Mesendoderm (in vitro differentiated cells): ENCODE results near the gene COL11A2.

Experiments used
- DNase-seq: peaks from one replicate; pipeline ENCODE4 v3.0.0; 2013
- H2AK5ac ChIP-seq: 2 replicates; pipeline ENCODE4 v1.6.1; 2013; ENCODE audit warnings: low read length, inconsistent platforms
- H2BK120ac ChIP-seq: 2 replicates; pipeline ENCODE4 v1.6.1; 2013; ENCODE audit warnings: low read depth, mild to moderate bottlenecking, low read length, moderate library complexity, mixed read lengths
- H2BK15ac ChIP-seq: replicated peaks from 2 replicates; pipeline ENCODE4 v1.6.1; 2013; ENCODE audit warnings: low read depth, mild to moderate bottlenecking, moderate library complexity
- H2BK5ac ChIP-seq: 2 replicates; pipeline ENCODE4 v1.6.1; 2013; ENCODE audit warnings: low read length, inconsistent platforms
- H3K18ac ChIP-seq: 2 replicates; pipeline ENCODE4 v1.6.1; 2013; ENCODE audit warnings: mild to moderate bottlenecking, low read length, mixed read lengths
- H3K23ac ChIP-seq: one replicate; pipeline ENCODE4 v1.6.1; 2013; ENCODE audit warnings: low read length
- H3K27ac ChIP-seq: 2 replicates; pipeline ENCODE4 v1.5.1; 2013; ENCODE audit warnings: low read depth, mild to moderate bottlenecking, inconsistent platforms, low read length, moderate library complexity
- H3K27me3 ChIP-seq: 2 replicates; pipeline ENCODE4 v1.6.1; 2013; ENCODE audit warnings: low read length, control low read depth, mild to moderate bottlenecking, inconsistent platforms; ENCODE audit not compliant: insufficient read depth, poor library complexity
- H3K36me3 ChIP-seq: 2 replicates; pipeline ENCODE4 v1.6.1; 2013; ENCODE audit warnings: low read length, inconsistent platforms; ENCODE audit not compliant: control insufficient read depth, insufficient read depth
- H3K4ac ChIP-seq: one replicate; pipeline ENCODE4 v1.6.1; 2013; ENCODE audit warnings: low read depth, mild to moderate bottlenecking, low read length, moderate library complexity
- H3K4me1 ChIP-seq: 2 replicates; pipeline ENCODE4 v1.6.1; 2013; ENCODE audit warnings: low read depth, low read length, inconsistent platforms; ENCODE audit not compliant: control insufficient read depth
- H3K4me2 ChIP-seq: 2 replicates; pipeline ENCODE4 v1.6.1; 2013; ENCODE audit warnings: low read length
- H3K4me3 ChIP-seq: 2 replicates; pipeline ENCODE4 v1.5.1; 2013; ENCODE audit warnings: mild to moderate bottlenecking, low read length
- H3K56ac ChIP-seq: one replicate; pipeline ENCODE4 v1.6.1; 2013; ENCODE audit warnings: low read length
- H3K79me1 ChIP-seq: 2 replicates; pipeline ENCODE4 v1.6.1; 2013; ENCODE audit warnings: low read length, inconsistent platforms
- H3K79me2 ChIP-seq: 2 replicates; pipeline ENCODE4 v1.6.1; 2013; ENCODE audit warnings: mild to moderate bottlenecking, low read length; ENCODE audit not compliant: control insufficient read depth, insufficient read depth
- H3K9ac ChIP-seq: 2 replicates; pipeline ENCODE4 v1.6.1; 2013; ENCODE audit warnings: low read length, inconsistent platforms
- H4K5ac ChIP-seq: one replicate; pipeline ENCODE4 v1.6.1; 2013; ENCODE audit warnings: low read length
- H4K8ac ChIP-seq: one replicate; pipeline ENCODE4 v1.6.1; 2013; ENCODE audit warnings: low read depth, mild to moderate bottlenecking, control low read depth, low read length, moderate library complexity
- WGBS: extraction: QIAGEN DNeasy Blood & Tissue Kit; methylation state at CpG from one replicate; pipeline ENCODE4 v1.1.7; 2013; ENCODE audit warnings: low lambda C conversion rate, missing lambda C conversion rate; ENCODE audit not compliant: insufficient coverage; ENCODE audit errors: extremely low coverage; 5-methylcytosine and 5-hydroxymethylcytosine counted together

The COL11A2 gene

GRCh38 chr6:33192671-33193602 lies 670 bp upstream of the COL11A2 start:
- H2BK15ac ChIP-seq: no peak overlapping the region
- peaks cover 2% of the 10 kb centered on the region for H3K36me3 ChIP-seq
- no peaks in the 10 kb centered on the region for H3K79me2 ChIP-seq
- H3K4ac ChIP-seq: no peak overlapping the region
- no peak overlapping the region for H4K5ac ChIP-seq
- H3K4me3 ChIP-seq: peak overlapping the region; percentile 65
- H3K4me1 ChIP-seq: peaks cover 3% of the 10 kb centered on the region
- H2BK5ac ChIP-seq: no peak overlapping the region
- H4K8ac ChIP-seq: no peak overlapping the region
- H3K23ac ChIP-seq: peak overlapping the region; percentile 24
- no peaks in the 10 kb centered on the region for H3K27me3 ChIP-seq
- H3K4me2 ChIP-seq: peak overlapping the region; percentile 95
- no peak overlapping the region for H3K18ac ChIP-seq
- DNase-seq: no peak
- no peak overlapping the region for H3K27ac ChIP-seq
- H2AK5ac ChIP-seq: no peak overlapping the region
- peak overlapping the region; percentile 90 for H3K56ac ChIP-seq
- peak overlapping the region; percentile 81 for H3K9ac ChIP-seq
- WGBS: no CpG with 5 or more reads among the region's 72 CpGs
- H3K79me1 ChIP-seq: no peaks in the 10 kb centered on the region
- H2BK120ac ChIP-seq: no peak overlapping the region

GRCh38 chr6:33191383-33192104 lies 723 bp downstream of the COL11A2 start:
- no peak for DNase-seq
- WGBS: no CpG with 5 or more reads among the region's 8 CpGs
- Histone ChIP-seq H3K23ac (no peak overlapping the region), H3K4me2 (no peak overlapping the region), H3K56ac (peak overlapping the region; percentile 75), H3K27me3 (no peaks in the 10 kb centered on the region), H3K27ac (no peak overlapping the region), H3K18ac (no peak overlapping the region), H2BK15ac (no peak overlapping the region), H2AK5ac (no peak overlapping the region), H2BK120ac (no peak overlapping the region), H3K4me3 (no peak overlapping the region), H3K79me1 (no peaks in the 10 kb centered on the region), H3K4me1 (peaks cover 3% of the 10 kb centered on the region), H3K36me3 (peaks cover 2% of the 10 kb centered on the region), H2BK5ac (no peak overlapping the region), H3K79me2 (no peaks in the 10 kb centered on the region), H3K4ac (no peak overlapping the region), H4K5ac (no peak overlapping the region), H3K9ac (peak overlapping the region; percentile 50), H4K8ac (no peak overlapping the region)

- Histone ChIP-seq H3K4ac (no peak overlapping the region), H4K5ac (no peak overlapping the region), H3K18ac (no peak overlapping the region), H2BK15ac (no peak overlapping the region), H2BK5ac (no peak overlapping the region), H2AK5ac (no peak overlapping the region), H4K8ac (no peak overlapping the region), H3K9ac (no peak overlapping the region), H3K79me1 (no peaks in the 10 kb centered on the region), H2BK120ac (no peak overlapping the region), H3K36me3 (peaks cover 2% of the 10 kb centered on the region), H3K4me1 (peaks cover 3% of the 10 kb centered on the region), H3K4me3 (no peak overlapping the region), H3K4me2 (no peak overlapping the region), H3K27me3 (no peaks in the 10 kb centered on the region), H3K27ac (no peak overlapping the region), H3K79me2 (no peaks in the 10 kb centered on the region), H3K56ac (no peak overlapping the region), H3K23ac (no peak overlapping the region)
- no peak for DNase-seq
- WGBS: no CpG with 5 or more reads among the region's 11 CpGs
Observed at GRCh38 chr6:33190504-33191107, 1.7 kb downstream of the COL11A2 start.

- no peak overlapping the region for H4K5ac ChIP-seq
- no peak overlapping the region for H4K8ac ChIP-seq
- no CpG with 5 or more reads among the region's 7 CpGs for WGBS
- H3K27ac ChIP-seq: no peak overlapping the region
- H3K23ac ChIP-seq: no peak overlapping the region
- H3K4me1 ChIP-seq: peaks cover 3% of the 10 kb centered on the region
- H3K18ac ChIP-seq: no peak overlapping the region
- H3K79me1 ChIP-seq: no peaks in the 10 kb centered on the region
- no peaks in the 10 kb centered on the region for H3K27me3 ChIP-seq
- DNase-seq: no peak
- no peaks in the 10 kb centered on the region for H3K36me3 ChIP-seq
- no peak overlapping the region for H3K56ac ChIP-seq
- H2AK5ac ChIP-seq: no peak overlapping the region
- H3K9ac ChIP-seq: no peak overlapping the region
- no peak overlapping the region for H3K4me2 ChIP-seq
- no peak overlapping the region for H2BK120ac ChIP-seq
- no peak overlapping the region for H2BK15ac ChIP-seq
- no peak overlapping the region for H3K4me3 ChIP-seq
- H2BK5ac ChIP-seq: no peak overlapping the region
- no peaks in the 10 kb centered on the region for H3K79me2 ChIP-seq
- H3K4ac ChIP-seq: no peak overlapping the region
Observed at GRCh38 chr6:33189625-33190448, 2.4 kb downstream of the COL11A2 start.

DNA sequence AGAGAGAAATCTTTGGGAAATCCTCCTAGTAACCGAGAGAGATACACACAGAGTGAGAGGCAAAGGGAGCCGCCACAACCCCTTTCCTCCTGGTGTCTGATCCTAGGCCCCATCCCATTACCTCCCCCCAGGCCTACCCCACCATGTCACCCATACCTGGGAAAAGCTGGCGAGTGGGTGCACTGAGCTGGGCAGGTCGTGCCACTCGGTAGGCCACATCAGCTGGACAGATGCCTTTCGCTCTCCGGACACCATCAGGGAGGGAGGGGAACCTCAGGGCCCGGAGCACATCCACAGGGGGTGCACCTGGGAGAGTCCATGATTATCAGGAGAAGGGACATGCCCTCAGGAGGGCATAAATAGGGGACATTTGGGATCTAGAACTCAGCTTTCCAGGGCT lies 3.1 kb downstream of the COL11A2 start:
- H3K4me2 ChIP-seq: no peak overlapping the region
- H2BK5ac ChIP-seq: no peak overlapping the region
- no peaks in the 10 kb centered on the region for H3K79me2 ChIP-seq
- H4K8ac ChIP-seq: no peak overlapping the region
- no peak overlapping the region for H3K56ac ChIP-seq
- H3K18ac ChIP-seq: no peak overlapping the region
- no CpG with 5 or more reads among the region's 8 CpGs for WGBS
- H3K9ac ChIP-seq: no peak overlapping the region
- peaks cover 3% of the 10 kb centered on the region for H3K4me1 ChIP-seq
- no peak for DNase-seq
- no peak overlapping the region for H3K27ac ChIP-seq
- no peaks in the 10 kb centered on the region for H3K36me3 ChIP-seq
- no peak overlapping the region for H3K23ac ChIP-seq
- H3K79me1 ChIP-seq: no peaks in the 10 kb centered on the region
- H2AK5ac ChIP-seq: no peak overlapping the region
- no peak overlapping the region for H2BK120ac ChIP-seq
- no peak overlapping the region for H3K4me3 ChIP-seq
- no peak overlapping the region for H2BK15ac ChIP-seq
- no peak overlapping the region for H4K5ac ChIP-seq
- H3K27me3 ChIP-seq: no peaks in the 10 kb centered on the region
- no peak overlapping the region for H3K4ac ChIP-seq
